ENCODE measurements around the gene CNTN4.
"Not testable (repeated sequence)": the region's sequence is repeated elsewhere in the genome, so short reads cannot be mapped to it uniquely, and the experiment has no call there.

Gene CNTN4

DNA sequence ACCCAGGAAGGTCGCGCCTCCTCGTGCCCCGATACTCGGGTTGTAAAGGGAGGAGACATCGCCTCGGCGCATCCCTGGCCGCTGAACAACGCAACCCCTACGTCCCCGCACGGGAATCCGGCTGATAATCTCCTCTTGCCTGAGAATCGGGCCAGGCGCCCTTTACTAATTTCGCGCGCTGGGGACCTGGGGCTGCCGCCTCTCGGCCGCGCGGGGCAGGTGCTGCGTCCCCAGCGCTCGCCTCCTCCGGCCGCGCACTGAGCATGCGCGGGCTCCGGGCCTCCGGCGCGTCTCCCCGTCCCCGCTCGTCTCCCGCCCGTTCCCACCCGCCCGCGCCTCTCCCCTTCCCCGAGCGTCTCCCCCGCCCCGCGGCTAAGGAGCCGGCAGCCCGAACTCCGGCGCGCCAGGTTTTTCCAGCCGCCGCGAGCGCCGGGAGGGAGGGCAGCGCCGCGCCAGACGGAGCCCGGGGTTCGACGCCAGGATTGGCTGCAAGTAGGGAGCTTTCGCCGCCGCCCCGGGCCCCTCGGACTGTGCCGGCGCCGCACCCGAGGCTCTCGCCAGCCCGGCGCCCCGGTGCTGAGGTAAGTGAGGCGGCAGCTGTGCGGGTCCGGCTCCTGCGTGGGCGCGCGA is at the start of gene CNTN4:
CNTN4 (plus strand) TSS at position 469 of the 630 bp plus-strand sequence.
- peak; percentile 59 for DNase-seq

DNA sequence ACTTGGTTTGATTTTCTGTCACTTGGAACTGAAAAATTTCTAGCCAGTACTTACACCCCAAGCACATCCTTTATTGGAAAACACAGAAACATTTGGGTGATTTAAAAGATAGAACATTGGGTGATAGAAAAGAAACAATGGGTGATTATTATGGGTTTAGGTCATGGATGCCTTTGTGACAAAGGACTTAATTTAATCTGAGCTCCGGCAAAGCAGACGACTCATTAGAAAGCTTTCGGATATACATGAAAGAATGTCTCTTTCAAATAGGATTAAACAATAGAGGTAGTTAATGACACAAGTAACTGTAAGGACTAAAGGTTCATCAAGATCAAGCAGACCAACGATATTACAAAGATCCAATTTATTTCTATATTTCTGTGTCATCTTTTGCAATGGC is 37.3 kb upstream of the CNTN4 start:
- DNase-seq = no peak

DNA sequence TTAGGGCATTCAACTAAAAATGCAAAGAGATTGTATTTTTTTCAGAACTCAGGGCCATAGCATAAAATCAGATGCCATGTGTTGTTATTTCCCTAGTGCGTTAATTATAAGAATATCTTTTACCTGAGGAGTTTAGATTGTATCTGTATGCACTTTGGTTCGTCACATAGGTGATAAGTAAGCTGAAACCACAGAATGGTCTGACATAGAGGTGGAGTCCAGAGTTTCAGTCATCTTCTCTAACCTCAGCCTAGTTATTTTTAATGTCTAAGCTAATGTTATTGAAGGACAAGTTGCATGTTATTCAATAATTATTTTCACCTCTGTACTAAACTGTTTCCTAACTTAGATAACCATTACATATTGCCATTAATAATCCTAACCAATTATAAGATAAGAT is 27.1 kb upstream of the CNTN4 start:
- no peak for DNase-seq

DNA sequence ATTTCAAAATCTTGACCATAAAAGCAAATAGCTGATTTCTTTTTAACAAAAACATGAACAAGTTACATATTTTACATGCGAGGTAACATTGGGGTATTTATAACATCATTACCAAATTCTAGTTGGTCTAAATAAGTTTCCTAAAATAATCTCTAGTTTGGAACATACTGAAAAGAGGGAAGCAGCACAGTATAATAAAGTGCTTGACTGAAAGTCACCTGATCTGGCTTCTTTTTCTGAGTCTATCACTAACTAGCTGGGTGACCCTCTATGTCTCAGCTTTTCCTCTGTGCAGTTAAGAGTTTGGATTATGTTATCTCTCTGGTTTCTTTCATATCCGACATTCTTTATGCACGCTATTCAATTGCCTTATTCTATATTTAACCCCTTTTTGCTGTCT is 19.8 kb upstream of the CNTN4 start:
- no peak for DNase-seq

DNA sequence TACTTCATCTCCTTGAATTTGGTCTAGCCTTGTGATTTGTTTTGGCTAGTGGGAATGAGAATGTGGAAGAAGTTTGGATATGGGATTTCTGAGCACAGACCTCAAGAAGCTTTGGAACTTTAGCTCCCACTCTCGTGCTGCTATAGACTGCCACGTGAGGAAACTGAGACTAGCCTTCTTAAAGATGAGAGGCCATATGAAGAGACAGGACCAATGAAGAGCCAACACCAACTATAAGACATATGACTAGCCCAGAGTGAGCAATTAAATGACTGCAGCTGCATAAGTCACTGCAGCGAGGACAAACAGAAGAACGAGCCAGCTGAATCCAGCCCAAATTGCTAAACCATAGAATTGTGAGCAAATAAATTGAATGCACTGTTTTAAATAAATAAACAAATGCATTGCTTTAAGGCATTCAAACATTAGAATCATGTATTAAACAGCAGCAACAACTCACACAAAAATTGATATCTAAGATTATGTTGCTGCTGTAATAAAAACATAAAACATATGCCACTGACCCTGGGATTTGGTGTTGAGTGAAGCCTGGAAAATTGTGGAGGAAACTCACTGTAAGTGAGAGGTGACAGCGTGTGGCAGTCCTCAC is 15.7 kb upstream of the CNTN4 start:
- no peak for DNase-seq

DNA sequence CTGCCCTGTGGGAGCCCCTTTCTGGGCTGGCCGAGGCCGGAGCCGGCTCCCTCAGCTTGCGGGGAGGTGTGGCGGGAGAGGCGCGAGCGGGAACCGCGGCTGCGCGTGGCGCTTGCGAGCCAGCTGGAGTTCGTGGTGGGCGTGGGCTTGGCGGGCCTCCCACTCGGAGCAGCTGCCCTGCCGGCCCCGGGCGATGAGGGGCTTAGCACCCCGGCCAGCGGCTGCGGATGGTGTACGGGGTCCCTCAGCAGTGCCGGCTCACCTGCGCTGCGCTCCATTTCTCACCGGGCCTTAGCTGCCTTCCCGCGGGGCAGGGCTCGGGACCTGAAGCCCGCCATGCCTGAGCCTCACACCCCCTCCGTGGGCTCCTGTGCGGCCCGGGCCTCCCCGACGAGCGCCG is 15.1 kb upstream of the CNTN4 start:
- DNase-seq = not testable (repeated sequence)

DNA sequence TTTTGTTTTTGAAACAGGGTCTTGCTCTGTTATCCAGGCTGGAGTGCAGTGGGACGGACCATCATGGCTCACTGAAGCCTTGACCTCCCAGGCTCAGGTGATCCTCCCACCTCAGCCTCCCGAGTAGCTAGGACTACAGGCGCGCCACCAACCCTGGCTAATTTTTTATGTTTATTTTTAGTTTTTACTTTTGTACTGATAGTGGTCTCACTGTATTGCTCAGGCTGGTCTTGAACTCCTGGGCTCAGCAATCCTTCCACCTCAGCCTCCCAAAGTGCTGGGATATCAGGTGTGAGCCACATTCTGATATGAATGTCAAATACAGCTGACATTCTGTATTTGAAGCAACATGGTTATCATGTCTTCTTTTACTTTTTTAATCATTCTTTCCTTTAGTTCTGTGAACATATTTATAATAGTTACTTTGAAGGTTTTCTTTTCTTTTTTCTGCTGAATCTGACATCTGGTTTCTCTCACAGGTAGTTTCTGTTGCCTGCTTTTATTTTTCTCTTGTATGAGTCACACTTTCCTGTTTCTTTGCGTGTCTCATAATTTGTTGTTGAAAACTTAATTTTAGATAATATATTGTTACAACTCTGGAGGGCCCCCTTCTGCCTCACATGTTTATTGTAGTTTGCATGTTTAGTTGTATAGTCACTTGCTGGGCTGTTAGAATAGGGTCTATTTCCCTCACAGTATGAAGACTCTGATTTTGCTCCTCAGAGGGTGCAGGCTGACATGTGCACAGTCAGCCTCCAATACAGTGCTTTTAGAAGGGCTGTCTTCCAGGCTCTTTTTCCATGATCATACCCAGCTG is 8.4 kb upstream of the CNTN4 start:
- no peak for DNase-seq

DNA sequence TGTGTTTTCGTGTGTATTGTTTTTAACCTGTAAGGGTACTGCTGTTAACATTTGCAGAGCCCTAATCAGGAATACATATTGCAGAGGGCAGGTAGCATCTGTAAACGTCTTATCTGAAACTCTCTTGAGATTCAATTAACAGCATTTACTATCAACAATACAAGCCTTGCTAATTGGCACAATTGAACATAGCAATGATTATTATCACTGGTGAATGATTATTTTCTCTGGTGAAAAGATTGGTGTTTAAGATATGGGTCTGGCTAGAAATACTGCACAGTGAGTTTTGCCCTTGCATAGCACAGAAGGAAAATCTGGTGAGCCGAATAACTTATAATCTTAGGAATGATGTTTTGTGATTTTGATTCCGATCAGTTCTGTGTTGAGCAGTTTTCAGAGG is 5.9 kb upstream of the CNTN4 start:
- no peak for DNase-seq

DNA sequence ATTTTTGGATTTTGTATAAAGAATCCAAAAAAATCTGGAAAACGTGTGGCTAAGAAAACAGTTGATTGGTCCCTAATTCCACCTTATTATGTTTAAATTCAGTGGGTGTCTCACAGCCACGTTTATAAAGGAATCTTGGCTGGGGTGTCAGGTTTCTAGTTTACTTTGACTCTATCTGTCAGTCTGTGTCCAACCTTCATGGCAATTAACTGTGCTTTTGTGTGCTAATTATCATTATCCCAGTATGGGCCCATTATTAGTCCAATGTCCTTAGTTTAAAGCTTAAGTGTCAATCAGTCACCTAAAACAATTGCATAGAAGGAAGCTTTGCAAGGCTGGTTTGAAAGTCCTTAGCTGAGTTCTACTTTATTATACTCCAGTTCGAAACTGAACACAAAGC is 3.7 kb upstream of the CNTN4 start:
- DNase-seq = no peak

DNA sequence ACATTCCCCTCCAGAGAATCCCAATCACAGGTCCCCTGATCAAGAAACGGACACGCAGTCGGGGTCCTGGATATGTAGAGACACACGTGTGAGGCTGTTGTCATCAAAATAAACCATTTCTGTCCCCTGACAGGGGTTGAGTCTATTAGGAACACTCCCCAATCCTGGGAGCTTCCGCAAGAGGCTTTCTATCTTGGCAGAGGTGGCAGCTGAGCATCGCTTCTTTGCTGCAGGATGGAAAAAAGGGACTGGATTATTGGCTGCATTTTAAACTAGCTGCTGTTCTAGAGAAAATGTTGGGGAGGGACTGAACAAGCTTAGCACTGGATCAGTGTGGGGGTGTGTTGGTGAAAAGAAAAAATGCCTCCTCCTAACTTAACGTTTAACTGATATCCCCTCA is 2.5 kb upstream of the CNTN4 start:
- DNase-seq = no peak

DNA sequence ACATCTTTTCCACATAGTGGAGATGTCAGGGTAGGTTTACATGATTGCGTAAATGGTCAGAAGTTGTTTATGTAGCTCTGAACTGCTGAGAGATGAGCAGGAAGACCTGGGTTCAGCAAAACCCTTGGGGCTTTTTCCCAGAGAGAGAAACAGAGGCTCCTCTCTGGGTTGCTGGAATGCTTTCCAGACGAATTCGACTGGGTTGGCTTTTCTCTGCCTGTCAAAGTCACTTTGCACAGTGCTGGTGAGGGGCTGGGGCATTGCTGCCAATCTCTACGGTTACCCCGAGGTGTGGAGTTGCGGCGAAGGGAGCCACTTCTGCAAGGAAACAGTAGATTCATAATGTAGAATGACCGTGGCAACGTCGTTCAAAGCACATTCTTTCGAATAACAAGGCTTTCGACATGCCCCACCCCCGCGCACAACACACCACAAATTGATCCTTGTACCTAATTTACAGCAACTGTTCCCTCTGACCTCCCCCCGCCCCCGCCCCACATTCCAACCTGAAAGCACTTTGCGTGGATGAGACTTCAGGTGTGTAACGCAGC is 950 bp upstream of the CNTN4 start:
- no peak for DNase-seq

DNA sequence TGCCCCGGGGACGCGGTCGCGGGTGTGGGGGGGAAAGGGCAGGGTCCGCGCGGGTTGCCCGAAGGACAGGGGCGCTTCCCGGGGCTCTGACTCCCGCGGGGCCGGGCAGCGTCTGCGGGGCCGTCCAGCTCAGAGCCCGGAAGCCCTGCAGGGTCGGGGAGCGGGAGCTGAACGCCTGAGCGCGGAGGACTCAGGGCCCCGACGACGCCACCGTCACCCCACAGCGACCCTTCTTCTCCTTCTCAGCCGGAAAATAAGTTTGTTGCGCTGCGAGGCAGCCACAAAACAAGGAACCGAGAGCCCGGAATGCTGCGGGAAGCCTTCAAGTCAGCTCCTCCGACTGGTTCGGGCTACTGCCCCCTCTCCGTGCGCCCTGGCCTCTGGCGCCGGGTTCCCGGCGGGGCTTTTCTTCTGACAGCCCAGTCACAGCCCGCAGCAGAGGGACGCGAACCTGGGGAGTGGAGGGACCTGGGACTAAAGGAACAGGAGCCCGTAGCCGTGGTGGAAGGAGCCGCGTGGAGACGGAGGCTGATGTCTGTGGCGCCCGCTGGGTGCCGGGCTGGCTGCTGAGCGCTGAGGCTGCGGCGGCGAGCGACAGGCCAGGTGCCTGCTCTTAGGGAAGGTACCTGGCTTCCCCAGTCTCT is 484 bp downstream of the CNTN4 start:
- no peak for DNase-seq

DNA sequence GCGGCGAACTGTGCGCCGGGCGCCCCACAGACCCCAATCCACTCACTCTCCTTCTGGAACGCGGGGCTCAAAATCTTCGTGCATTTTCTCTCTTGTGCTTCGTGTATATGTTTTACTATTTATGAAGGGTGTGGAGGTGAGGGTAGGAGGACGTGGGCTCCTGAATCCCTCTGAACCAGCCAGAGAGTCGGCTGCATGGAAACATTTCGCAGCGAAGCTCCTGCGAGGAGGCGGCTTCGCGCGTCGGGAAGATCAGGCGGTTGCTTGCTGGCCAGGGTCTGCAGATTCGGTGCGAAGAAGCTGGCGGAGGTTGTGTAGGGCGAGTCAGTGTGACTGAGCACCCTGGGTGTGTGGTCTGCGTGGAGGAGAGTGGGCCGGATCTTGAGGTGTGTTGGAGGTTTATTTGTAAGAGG is 1.1 kb downstream of the CNTN4 start:
- no peak for DNase-seq

DNA sequence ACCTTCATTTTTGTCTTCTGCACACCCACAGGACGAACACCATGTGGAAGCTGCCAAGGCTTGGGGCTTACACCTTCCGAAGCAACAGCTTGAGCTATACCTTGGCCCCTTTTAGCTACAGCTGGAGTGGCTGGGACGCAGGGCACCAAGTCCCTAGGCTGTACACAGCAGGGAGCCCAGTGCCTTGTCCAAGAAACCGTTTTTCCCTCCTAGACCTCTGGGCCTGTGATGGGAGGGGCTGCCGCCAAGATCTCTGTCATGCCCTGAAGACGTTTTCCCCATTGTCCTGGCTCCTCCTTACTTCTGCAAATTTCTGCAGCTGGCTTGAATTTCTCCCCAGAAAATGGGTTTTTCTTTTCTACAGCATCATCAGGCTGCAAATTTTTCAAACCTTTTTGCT is 7.8 kb downstream of the CNTN4 start:
- DNase-seq = no peak

DNA sequence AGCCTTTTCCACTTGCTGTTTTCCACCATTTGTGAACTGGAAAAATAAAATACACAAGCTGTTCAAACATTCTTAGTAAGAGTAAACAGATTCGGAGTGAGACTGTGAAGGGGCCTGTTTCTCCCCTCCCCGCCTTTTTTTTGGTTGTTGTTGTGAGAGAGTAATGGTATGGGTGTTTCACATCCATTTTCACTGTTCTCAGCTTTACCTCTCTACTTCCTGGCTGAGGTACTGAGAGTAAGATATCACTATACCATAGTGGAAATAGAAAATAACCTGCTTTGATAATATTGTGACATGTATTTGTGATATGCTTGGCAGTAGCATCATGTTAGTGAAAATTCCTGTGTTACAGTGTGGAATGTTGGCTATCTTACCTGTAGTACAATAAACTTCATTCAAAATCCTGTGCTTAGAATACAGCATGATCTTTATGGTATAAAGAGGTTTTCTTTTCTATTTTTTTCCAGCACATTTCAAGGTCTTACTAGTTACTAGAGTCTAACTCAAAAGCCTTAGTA is 12.0 kb downstream of the CNTN4 start:
- no peak for DNase-seq

DNA sequence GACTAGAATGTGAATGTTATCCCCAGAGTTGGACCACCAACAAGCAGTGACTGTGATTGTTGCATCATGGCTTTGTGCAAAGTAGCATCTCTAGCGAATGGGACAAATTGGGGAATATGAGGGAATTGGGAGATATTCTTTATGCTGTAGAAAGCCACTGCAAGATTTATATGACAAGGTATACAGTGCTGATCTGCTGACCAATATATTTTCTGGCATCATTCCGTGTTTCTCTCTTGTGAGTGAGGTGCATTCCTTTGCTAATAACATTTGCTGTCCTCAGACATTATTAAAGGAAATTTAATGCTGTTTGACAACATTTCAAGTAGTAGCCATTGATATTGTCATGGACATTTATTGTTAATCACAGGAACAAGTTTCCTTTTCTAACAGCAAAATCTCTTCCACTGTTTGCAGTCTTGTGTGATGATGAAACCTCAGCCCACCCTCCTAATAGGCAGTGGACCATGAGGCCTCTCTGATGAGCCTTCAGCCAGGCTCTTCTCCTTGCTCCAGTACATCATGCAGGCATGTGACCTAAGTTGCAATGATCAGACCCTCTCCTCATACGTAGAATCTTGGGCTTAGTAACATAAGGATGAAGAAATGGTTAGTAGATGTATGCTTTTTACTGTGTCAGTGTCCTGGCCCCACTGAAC is 16.1 kb downstream of the CNTN4 start:
- no peak for DNase-seq

DNA sequence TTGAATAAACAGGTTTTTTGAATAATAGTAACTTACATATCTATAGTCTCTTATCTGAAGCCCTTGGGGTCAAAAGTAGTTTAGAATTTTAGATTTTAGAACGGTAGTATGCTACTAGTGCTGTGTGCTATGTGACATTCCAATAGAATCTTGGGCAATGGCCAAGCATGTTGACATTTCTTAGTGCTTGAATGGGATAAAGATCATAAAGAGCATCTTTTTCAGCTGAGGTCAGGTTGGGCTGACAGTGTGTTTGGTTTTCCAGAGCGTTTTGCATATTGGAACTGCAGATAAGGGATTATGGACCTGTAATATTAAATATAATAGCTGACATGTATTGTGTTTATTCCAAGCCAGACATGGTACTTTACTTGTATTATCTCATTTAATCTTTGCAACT is 32.1 kb downstream of the CNTN4 start:
- DNase-seq = no peak

DNA sequence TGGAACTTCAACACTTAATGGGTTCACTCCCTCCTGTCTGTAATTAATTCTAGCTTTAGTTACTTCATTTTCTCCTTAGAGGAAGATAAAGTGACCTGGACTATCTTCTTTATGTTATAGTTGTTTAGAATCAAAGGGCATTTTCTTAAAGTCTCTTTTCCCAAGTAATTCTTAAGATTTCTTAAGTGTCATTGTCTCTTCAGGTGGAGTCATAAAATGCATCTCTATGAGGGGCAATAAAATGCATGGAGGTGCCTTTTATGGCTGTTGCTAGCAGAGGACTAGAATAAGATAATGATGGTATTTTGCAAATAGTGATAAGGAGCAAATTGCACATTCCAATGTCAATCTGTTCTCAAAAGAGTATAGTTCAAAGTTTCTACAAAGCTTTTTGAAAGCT is 34.5 kb downstream of the CNTN4 start:
- no peak for DNase-seq

DNA sequence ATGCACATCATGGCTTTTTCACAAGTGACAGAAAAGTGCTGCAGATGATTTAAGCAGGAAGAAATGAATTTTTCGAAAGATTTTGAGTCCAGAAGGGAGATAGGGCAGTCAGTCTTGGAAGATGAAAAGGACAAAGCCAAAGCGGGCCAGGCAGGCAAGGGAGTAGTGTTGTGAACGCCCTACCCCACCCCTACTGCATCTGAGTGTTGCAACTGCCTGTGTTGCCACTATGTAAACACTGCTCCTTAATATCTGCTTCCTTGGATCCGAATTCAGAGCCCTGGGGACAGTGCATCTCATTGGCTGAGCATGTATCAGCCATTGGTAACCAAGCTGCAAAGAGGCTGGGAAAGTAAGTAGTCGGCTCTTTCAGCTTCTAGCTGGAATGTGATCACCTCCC is 39.0 kb downstream of the CNTN4 start:
- no peak for DNase-seq

DNA sequence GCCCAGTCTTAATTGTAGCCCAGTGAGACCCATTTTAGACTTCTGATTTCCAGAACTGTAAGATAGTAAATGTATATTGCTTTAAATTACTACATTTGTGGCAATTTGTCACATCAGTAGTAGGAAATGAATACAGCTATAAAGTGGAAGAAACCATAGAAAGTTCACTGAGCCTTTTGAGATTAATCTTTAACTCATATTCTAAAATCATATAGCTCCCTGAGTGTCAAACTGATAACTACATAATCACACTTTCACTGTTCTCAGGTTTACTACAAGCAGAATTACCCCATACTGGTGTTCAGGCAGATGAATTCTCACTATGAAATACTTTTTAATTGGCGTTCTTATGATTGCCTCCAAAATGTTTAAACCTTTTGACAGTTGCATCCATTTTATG is 42.8 kb downstream of the CNTN4 start:
- DNase-seq = no peak

DNA sequence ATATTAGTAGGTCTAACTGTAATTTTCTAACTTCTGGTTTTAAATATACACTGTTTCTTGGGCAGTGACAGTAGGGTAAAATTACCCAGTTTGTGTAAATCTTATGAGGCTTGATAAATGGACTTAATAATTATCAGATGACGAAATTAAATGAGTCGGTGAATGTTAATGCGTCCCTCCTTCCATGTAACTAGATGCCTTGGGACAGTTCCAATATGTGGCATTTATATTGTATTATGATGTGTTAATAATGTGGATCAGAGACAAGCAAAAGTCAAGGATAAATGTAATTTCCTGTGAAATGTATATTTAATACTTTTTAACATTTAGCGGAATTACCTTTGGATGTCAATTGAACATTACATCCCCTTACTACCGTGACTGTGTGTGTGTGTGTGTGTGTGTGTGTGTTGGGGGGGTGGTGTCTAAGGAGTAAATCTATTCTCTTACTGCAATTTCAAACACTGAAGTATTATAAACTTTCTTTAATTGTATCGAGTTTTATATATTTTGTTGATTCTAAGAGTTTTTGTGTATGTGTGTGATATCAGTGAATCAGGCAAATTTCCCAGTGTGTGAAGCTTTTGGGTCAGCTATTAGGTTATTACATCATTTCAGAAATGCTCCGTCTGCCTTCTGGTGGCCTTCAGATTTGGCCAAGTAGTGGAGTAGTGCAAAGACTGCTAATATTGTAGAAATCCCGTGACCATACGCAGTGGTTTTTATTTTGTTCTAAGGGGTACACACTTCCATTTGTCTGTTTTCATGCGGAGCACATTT is 50.1 kb downstream of the CNTN4 start:
- DNase-seq = no peak

DNA sequence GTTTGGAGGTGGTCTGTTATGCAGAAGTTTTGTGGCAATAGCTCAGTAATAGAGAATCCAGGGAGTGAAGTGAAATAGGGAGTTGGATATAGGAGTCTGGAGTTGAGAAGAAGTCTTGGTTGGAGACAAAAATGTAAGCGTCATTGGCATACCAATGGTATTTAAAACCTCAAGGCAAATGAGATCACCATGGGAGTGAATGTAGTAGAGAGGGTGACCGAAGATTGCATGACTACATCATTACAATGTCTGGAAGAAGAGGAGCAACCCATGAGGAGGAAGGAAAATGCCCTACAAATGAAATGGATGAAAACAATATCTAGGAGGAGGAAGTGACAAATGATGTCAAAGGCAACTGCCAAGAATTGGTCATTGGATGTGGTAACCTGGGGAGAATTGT is 54.4 kb downstream of the CNTN4 start:
- no peak for DNase-seq

Data from NCI-H2107 (cell line).